Hepatocyte (in vitro differentiated cells): ENCODE data around the gene IL15.

Experiments
- EZH2 ChIP-seq: fragments of 200-600 bp; sonication (generic); IDR thresholded peaks from 2 replicates; pipeline ENCODE4 v1.6.1; 2016; ENCODE audit warnings: antibody characterized with exemption, mild to moderate bottlenecking, borderline replicate concordance
- EZH2phosphoT487 ChIP-seq: fragments of 200-600 bp; sonication (generic); IDR thresholded peaks from one replicate; pipeline ENCODE4 v1.6.1; 2018; ENCODE audit warnings: antibody characterized with exemption, mild to moderate bottlenecking, low read depth, moderate library complexity; ENCODE audit not compliant: unreplicated experiment, severe bottlenecking
- TF ChIP-seq, protein P1 (sequence below): fragments of 200-600 bp; sonication (generic); IDR thresholded peaks from 2 replicates; pipeline ENCODE4 v1.5.1; 2016; ENCODE audit warnings: antibody characterized with exemption, mild to moderate bottlenecking; ENCODE audit not compliant: poor library complexity

DNA sequence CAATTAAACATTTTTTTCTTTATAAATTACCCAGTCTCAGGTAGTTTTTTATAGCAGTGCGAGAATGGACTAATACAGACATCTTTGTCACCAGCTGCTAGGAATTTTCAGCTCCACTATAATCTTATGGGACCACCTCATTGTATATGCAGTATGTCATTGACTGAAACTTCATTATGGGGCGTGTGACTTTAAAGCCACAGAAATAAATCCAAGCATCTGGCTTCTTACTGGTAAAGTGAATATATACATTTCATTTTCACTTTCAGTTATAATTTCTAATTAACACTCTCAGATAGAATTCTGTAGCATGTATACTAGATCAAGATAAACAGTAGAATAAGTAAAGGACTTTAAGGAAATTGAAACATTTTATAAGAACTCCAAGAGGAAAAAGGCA is 21.9 kb downstream of the IL15 start:
- TF ChIP-seq, protein P1, sequence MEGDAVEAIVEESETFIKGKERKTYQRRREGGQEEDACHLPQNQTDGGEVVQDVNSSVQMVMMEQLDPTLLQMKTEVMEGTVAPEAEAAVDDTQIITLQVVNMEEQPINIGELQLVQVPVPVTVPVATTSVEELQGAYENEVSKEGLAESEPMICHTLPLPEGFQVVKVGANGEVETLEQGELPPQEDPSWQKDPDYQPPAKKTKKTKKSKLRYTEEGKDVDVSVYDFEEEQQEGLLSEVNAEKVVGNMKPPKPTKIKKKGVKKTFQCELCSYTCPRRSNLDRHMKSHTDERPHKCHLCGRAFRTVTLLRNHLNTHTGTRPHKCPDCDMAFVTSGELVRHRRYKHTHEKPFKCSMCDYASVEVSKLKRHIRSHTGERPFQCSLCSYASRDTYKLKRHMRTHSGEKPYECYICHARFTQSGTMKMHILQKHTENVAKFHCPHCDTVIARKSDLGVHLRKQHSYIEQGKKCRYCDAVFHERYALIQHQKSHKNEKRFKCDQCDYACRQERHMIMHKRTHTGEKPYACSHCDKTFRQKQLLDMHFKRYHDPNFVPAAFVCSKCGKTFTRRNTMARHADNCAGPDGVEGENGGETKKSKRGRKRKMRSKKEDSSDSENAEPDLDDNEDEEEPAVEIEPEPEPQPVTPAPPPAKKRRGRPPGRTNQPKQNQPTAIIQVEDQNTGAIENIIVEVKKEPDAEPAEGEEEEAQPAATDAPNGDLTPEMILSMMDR: no peak
- TF ChIP-seq EZH2 (no peak), EZH2phosphoT487 (no peak)
